ENCODE results near the gene CCDC141.

Gene CCDC141

GRCh38 chr2:179072527-179072926 is 22.6 kb upstream of the CCDC141 start:
- no peak overlapping the region for H3K4me3 ChIP-seq
- no peak for TF ChIP-seq CTCF (IDR thresholded peaks at IDR 0.05)
- H3K27ac ChIP-seq: no peak overlapping the region
- DNase-seq (ENCODE audit: low spot score): no peak

- no peak for DNase-seq (ENCODE audit: low spot score)
- no peak for TF ChIP-seq CTCF (IDR thresholded peaks at IDR 0.05)
- H3K27ac ChIP-seq: no peak overlapping the region
- H3K4me3 ChIP-seq: no peak overlapping the region
Observed at GRCh38 chr2:179071810-179072355, 21.9 kb upstream of the CCDC141 start.

- no peak for TF ChIP-seq CTCF (IDR thresholded peaks at IDR 0.05)
- Histone ChIP-seq H3K27ac (no peak overlapping the region), H3K4me3 (no peak overlapping the region)
- no peak for DNase-seq (ENCODE audit: low spot score)
Observed at GRCh38 chr2:179070895-179071294, 21.0 kb upstream of the CCDC141 start.

- no peak overlapping the region for H3K4me3 ChIP-seq
- TF ChIP-seq CTCF (IDR thresholded peaks at IDR 0.05): no peak
- no peak for DNase-seq (ENCODE audit: low spot score)
- H3K27ac ChIP-seq: no peak overlapping the region
Observed at GRCh38 chr2:179069685-179070084, 19.7 kb upstream of the CCDC141 start.

GRCh38 chr2:179068991-179069643 is 19.2 kb upstream of the CCDC141 start:
- no peak overlapping the region for H3K4me3 ChIP-seq
- no peak overlapping the region for H3K27ac ChIP-seq
- DNase-seq (ENCODE audit: low spot score): no peak
- TF ChIP-seq CTCF (IDR thresholded peaks at IDR 0.05): no peak

- H3K27ac ChIP-seq: no peak overlapping the region
Observed at GRCh38 chr2:179059026-179059700, 9.2 kb upstream of the CCDC141 start.

More at GRCh38 chr2:179059026-179059700, 9.2 kb upstream of the CCDC141 start:
- no peak for DNase-seq (ENCODE audit: low spot score)
- TF ChIP-seq CTCF (IDR thresholded peaks at IDR 0.05): no peak
- no peak overlapping the region for H3K4me3 ChIP-seq
